Measurements from ENCODE around the gene RAP1B.
A peak's percentile ranks its signal among the peaks of the same experiment; 100 is the strongest.

RAP1B gene

DNA sequence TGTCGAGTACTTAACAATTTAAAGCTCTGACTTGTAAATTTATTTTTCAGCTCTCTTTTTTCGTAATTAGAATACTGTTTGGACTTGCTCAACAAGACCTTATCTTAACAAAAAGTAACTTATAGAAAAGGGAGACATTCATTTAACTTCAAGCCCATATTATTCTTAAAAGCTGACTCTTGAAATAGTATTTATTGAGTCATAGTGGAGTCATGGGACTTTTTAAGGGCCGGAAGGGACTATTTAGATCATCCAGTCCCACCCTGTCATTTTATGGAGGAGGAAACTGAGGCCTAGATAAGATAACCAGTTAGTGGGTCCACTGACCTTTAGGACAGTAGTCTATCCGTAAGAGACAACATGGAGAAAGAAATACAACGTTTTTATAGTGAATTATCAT, 1.5 kb downstream of the RAP1B start:
- peak; percentile 33 for DNase-seq (ENCODE audit: low spot score)

DNA sequence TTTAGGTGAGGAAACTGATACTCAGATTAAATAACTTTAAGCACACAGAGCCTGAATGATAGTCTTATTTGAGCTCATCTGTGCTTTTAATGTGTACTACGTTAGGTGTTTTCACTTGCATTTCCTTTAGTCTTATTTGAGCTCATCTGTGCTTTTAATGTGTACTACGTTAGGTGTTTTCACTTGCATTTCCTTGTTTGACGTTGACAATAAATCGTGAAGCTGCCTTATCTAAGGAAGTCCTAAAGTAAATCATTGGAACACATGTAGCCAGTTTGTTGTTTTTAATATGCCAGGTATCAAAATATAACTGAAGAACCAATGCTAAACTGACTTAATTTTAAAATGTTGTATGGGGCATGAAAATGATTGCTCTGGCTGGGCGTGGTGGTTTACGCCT, 2.0 kb downstream of the RAP1B start:
- peak; percentile 32 for DNase-seq (ENCODE audit: low spot score)

DNA sequence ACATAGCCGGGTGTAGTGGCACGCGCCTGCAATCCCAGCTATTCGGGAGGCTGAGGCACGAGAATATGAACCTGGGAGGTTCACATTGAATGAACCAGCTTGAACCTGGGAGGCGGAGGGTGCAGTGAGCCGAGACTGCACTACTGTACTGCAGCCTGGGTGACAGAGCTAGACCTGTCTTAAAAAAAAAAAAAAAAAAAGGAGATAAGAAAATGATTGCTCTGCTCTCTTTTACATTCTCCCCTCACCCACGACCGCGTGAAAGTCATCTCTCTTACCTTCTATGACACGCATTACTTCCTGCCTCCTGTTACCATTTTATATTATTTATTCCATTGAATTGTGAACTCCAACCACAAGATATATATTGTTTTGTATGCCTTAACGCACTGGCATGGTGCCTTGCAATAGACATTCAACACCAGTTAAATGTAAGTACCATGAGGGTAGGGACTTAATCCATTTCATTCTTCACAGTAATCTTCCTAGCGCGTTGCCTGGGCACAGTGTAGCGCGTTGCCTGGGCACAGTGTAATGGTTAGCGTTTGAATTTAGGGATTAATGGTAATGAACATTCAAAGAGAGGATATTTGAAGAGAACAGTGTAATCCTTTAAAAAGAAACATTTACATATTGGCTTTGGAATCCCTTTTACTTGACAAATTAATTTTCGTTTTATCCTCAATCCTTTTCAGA, 2.7 kb downstream of the RAP1B start:
- peak; percentile 54 for DNase-seq (ENCODE audit: low spot score)

- DNase-seq (ENCODE audit: low spot score): no peak
Observed at GRCh38 chr12:68614105-68614679, 3.5 kb downstream of the RAP1B start.

- DNase-seq (ENCODE audit: low spot score): no peak
Observed at GRCh38 chr12:68614769-68615168, 4.1 kb downstream of the RAP1B start.

GRCh38 chr12:68617160-68617926, 6.6 kb downstream of the RAP1B start:
- DNase-seq (ENCODE audit: low spot score): no peak

DNA sequence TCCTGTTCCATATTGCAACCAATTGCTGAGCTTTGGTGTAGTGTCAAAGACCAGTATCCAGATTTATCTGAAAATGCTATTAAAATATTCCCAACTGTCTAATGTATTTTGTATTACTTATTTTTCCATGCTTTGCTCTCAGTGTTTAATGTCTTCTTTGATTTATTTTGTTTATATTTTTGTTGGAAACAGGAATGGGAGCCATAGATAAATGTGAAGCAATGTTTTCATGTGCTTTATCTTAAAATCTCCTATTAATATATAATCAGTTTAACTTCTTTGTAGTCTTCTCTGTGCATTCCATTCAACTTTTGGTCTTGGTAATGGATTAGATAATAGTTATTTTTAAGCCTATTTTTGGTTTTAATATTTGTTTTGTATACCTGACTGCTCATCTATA, 8.8 kb downstream of the RAP1B start:
- no peak for DNase-seq (ENCODE audit: low spot score)

GRCh38 chr12:68620519-68621471, 10.1 kb downstream of the RAP1B start:
- no peak for DNase-seq (ENCODE audit: low spot score)

DNA sequence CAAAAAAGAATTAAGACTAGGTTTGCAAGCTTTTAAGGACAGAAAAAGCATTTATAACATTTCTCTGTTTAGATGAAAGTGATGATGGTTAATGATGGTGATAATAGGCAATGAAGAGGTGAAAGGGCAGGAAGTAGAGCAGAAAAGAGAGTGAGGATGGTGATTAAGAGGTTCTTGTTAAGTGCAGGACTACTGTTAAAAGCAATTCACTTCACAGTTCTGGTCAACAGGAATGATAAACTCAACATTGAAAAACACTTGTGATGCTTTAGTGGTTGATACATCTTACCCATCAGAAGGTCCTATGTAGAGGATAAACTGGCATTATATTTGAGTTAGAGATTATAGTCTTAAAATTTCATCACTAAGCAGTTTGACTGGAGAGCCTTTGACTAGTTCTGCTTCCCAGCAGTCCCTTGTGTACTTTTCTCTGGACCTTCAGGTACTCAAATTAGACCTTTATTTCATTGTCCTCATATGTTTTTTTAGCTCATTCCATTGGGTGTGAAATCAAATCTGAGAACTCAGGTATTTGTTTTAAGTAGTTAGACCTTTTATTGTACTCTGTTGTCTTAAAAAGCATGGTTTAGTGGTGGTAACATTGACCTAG, 10.9 kb downstream of the RAP1B start:
- no peak for DNase-seq (ENCODE audit: low spot score)

DNA sequence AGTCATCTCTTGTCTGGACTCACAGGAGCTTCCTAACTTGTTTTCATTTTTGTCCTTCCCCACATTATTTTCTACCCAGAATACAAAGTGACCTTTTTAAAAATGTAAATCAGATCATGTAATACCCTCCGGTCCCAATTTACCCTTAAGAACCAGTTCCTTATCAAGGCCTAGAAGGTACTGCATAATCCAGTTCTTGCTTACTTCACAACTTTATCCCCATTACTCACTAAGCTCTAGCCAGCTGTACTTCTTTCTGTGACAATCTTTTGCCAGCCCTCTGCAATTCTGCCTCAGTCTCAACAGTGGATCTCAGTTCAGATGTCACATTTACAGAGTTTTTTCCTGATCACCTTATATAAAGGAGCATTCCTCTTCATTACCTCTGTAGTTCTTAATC, 11.6 kb downstream of the RAP1B start:
- no peak for DNase-seq (ENCODE audit: low spot score)

- DNase-seq (ENCODE audit: low spot score): no peak
Observed at GRCh38 chr12:68623059-68623458, 12.4 kb downstream of the RAP1B start.

- DNase-seq (ENCODE audit: low spot score): no peak
Observed at GRCh38 chr12:68623984-68624383, 13.3 kb downstream of the RAP1B start.

DNA sequence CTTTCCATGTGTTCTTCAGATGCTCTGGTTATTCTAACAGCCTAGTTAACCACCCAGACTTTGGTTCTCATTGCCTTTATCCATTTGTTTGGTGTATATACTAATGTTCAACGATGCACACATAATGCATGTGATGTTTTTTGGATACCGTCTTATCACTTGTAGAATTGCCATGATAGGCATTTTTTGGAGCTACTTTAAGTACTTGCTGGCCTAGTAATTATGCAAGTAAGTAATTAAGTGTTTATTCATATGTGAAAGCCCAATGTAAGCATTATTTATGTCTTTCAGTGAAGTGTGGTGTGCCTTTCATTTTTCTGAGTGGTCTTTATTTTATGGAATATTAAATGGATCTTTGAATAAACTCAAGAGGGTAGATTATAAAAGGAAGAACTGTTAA, 14.2 kb downstream of the RAP1B start:
- DNase-seq (ENCODE audit: low spot score): no peak

GRCh38 chr12:68627673-68628319, 17.1 kb downstream of the RAP1B start:
- no peak for DNase-seq (ENCODE audit: low spot score)

DNA sequence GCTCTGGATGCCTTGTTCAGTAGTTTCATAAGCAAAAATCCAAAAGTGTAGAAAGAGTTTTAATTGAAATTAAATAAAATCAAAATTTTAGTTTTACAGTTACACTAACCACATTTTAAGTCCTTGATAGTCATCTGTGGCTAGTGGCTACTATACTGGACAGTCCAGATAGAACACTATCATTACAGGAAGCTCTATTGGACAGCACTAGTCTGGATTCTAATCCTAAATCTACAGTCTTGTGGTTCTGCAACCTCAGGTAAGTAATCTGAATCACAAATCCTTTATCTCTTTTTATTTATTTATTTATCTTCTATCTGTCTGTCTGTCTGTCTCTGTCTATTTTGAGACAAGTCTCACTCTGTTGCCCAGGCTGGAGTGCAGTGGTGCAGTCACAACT, 18.0 kb downstream of the RAP1B start:
- DNase-seq (ENCODE audit: low spot score): no peak

- no peak for DNase-seq (ENCODE audit: low spot score)
Observed at GRCh38 chr12:68630050-68630449, 19.4 kb downstream of the RAP1B start.

GRCh38 chr12:68630598-68630997, 19.9 kb downstream of the RAP1B start:
- DNase-seq (ENCODE audit: low spot score): no peak

DNA sequence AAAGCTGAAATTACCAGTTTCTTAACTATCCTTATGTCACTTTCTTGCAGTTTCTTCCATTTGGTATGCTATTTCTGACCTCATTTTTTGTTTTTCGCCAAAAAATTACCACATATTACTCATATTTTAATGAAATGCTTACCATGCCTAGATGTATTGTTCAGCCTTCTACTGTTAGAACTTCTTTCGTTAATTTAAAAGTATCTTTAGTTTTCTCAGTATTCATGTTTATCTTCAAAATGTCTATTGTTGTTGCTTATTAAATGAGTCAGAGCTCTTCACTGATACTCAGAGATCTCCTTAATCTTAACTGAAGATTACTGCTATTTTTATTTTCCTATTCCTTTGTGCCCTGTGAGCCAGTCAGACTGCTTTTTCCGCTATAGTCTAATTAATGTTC, 20.5 kb downstream of the RAP1B start:
- no peak for DNase-seq (ENCODE audit: low spot score)

GRCh38 chr12:68632486-68632885, 21.8 kb downstream of the RAP1B start:
- DNase-seq (ENCODE audit: low spot score): no peak

GRCh38 chr12:68633614-68634558, 23.2 kb downstream of the RAP1B start:
- no peak for DNase-seq (ENCODE audit: low spot score)
